Epithelial cell of proximal tubule (primary cell): ENCODE data around the gene GRK5. TPM values are rescaled to one million over a fixed set of nuclear protein-coding genes. Genes with fewer than 3 reads are reported as not detected.

Experiments used
- DNase-seq: peaks from one replicate; pipeline ENCODE4 v3.0.0-alpha.2; 2011; ENCODE audit warnings: low read depth
- H3K4me3 ChIP-seq: 2 replicates; pipeline ENCODE4 v1.5.1; 2011; ENCODE audit warnings: low read depth, mild to moderate bottlenecking, low read length
- CTCF ChIP-seq: conservative IDR thresholded peaks from 2 replicates; pipeline ENCODE4 v1.5.1; 2012; ENCODE audit warnings: low read depth, mild to moderate bottlenecking, low read length
- total RNA-seq: library from RNA; depleted of rRNA; stranded (reverse); fragments of >200 nt; gene quantifications from 2 replicates; pipeline ENCODE4 v1.2.3, GENCODE V29; 2015

The GRK5 gene
- total RNA-seq, 1 donor from 2014 or later: 2.8 TPM

- no peak for TF ChIP-seq CTCF
- DNase-seq: no peak
- H3K4me3 ChIP-seq: no peak overlapping the region
Measured at GRCh38 chr10:119406601-119407253, 199.4 kb downstream of the GRK5 start.

GRCh38 chr10:119407254-119407777, 199.9 kb downstream of the GRK5 start:
- no peak for TF ChIP-seq CTCF
- H3K4me3 ChIP-seq: no peak overlapping the region
- no peak for DNase-seq

GRCh38 chr10:119408072-119408471, 200.7 kb downstream of the GRK5 start:
- no peak overlapping the region for H3K4me3 ChIP-seq
- TF ChIP-seq CTCF: no peak
- DNase-seq: no peak

- no peak for TF ChIP-seq CTCF
- H3K4me3 ChIP-seq: no peak overlapping the region
- no peak for DNase-seq
Measured at GRCh38 chr10:119408969-119409371, 201.6 kb downstream of the GRK5 start.

GRCh38 chr10:119409385-119409784, 202.0 kb downstream of the GRK5 start:
- TF ChIP-seq CTCF: no peak
- no peak for DNase-seq
- H3K4me3 ChIP-seq: no peak overlapping the region

GRCh38 chr10:119409906-119410305, 202.5 kb downstream of the GRK5 start:
- no peak for DNase-seq
- H3K4me3 ChIP-seq: no peak overlapping the region
- TF ChIP-seq CTCF: no peak

- no peak for DNase-seq
Measured at GRCh38 chr10:119410361-119411116, 203.2 kb downstream of the GRK5 start.

More at GRCh38 chr10:119410361-119411116, 203.2 kb downstream of the GRK5 start:
- H3K4me3 ChIP-seq: no peak overlapping the region
- no peak for TF ChIP-seq CTCF
